ENCODE results near the gene COX8C. TPM values are rescaled to one million over a fixed set of nuclear protein-coding genes. Genes with fewer than 3 reads are reported as not detected.

Gene COX8C
- total and polyA plus RNA-seq, 9 of the 15 experiments (the other 6 are each of a cell fraction or from before 2014, with no cell fraction given), result not detected

DNA sequence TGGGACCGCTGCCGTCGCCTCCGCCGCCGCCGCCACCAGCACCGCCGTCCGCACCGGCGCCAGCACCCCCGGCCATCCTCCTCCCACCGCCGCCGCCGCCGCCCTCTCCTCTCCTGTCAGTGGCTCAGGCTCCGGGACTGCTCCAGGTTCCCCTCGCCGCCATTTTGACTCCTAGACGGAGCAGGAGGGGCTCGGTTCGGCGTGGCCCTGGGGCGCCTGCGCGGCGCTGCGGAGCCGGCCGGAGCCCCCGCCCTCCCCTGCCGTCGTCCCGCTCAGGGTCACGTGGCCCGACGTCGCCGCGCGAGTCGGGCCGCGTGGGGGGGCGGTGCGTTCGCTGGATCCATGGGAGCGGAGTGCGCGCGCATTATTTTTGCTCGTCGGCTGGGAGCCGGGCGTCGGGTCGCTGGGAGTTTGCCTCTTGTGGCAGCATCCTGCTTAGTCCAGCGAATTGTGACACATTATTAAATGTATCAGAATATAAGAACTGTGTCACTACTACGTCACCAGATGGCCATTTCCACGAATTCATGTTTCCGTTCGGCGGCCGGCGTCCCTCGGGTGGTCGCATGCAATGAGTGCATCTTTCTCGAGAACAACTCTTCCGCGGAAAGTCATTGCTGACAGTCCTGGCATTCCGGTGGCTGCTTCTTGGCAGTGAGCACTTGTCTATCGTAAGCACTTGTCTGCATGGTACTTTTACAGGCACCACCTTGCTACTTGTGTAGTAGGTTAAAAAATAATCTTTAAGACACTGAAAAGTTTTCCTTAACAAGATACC, 13.9 kb upstream of the COX8C start, which contains the start of gene BTBD7:
BTBD7 (minus strand) TSS at position 184 of the 778 bp plus-strand sequence. CDS start 36,985 bp downstream, outside the sequence.
- ChIA-PET CTCF (ENCODE audit: low intra/inter-chr PET ratio) (interaction anchor here (1.1 kb wide), 1 partner anchor 11 kb away, joined by 3 read pairs; no protein-coding TSS in a partner anchor), POLR2A (no interaction called here)
- BruUV-seq (replicated peaks), result TSS peak; percentile 87
- Histone ChIP-seq H2AFZ (ENCODE audit: low read depth, low read length) (peak within 1 kb of the TSS; percentile 97), H3K4me2 (ENCODE audit: insufficient read depth, low read length) (peak within 1 kb of the TSS; percentile 95), H3K9ac (ENCODE audit: insufficient read depth in 1 of 2, low read depth in 2 of 2, low read length in 2 of 2) (peak within 1 kb of the TSS; percentile 85 to 93), H3K27me3 (ENCODE audit: control insufficient read depth in 2 of 2, insufficient read depth in 2 of 2, low read length in 2 of 2) (no peaks in the 10 kb centered on the region), H3K27ac (ENCODE audit: extremely low read depth, low read depth, low read length) (peak within 1 kb of the TSS; percentile 88), H4K20me1 (replicated peaks; ENCODE audit: control insufficient read depth, insufficient read depth, low read length) (peaks cover 5% of the 10 kb centered on the region; the same call in 1 of the 2 replicates), H3K4me1 (replicated peaks in 1 of 2; ENCODE audit: control insufficient read depth in 2 of 2, insufficient read depth in 2 of 2, low read length in 2 of 2) (peaks cover 3 to 8% of the 10 kb centered on the region in 2 experiments; a peak in 4 of 5 replicates), H3K79me2 (ENCODE audit: control insufficient read depth, insufficient read depth, low read length) (peaks cover 58% of the 10 kb centered on the region), H3K36me3 (ENCODE audit: control insufficient read depth, insufficient read depth, low read length) (no peaks in the 10 kb centered on the region), H3K4me3 (peak within 1 kb of the TSS; percentile 86), H3K9me1 (ENCODE audit: control insufficient read depth, insufficient read depth, low read length) (no peaks in the 10 kb centered on the region), H3K9me3 (replicated peaks; ENCODE audit: control insufficient read depth, insufficient read depth, low read depth, low read length) (no peaks in the 10 kb centered on the region)
- under 1% methylated on average over 23 of the region's 74 CpGs for WGBS (ENCODE audit: insufficient coverage, low coverage, missing lambda C conversion rate)
- DNase-seq (ENCODE audit: extremely low read depth in 1 of 4, low spot score in 3 of 4) (peak; percentile 88 to 94 (median 90)), FAIRE-seq (peak; percentile 72), ATAC-seq (peak; percentile 92)
- intact Hi-C loops (cut with micrococcal nuclease), result loop anchor here (1.0 to 5.0 kb wide), 3 partner anchors 51 to 126 kb away; partner anchors contain the start of genes GON7 and UBR7
- in situ Hi-C loops (cut with MboI), result no loop called here
- TF ChIP-seq FOSL1 (tag; conservative IDR thresholded peaks at IDR 0.05), result peak; percentile 38; the same call in 1 of the 2 replicates
- TF ChIP-seq CBX1 (IDR thresholded peaks at IDR 0.05; ENCODE audit: low read depth), result no peak
- TF ChIP-seq SMC3 (conservative IDR thresholded peaks at IDR 0.05; ENCODE audit: insufficient read depth, low read depth, low read length), result no peak
- TF ChIP-seq TEAD1 (CRISPR knock-in tag; IDR thresholded peaks at IDR 0.05), result 0 out of 4 replicates have a peak, but pooled peaks of 1 of the 2 experiments have one; percentile 20
- TF ChIP-seq SMAD1 (IDR thresholded peaks at IDR 0.05; ENCODE audit: low read depth, low read length, partially characterized antibody), result no peak
- TF ChIP-seq ZBTB26 (CRISPR knock-in tag; IDR thresholded peaks at IDR 0.05), result no peak
- peak; percentile 58 for TF ChIP-seq CCNT2 (IDR thresholded peaks at IDR 0.05; ENCODE audit: borderline replicate concordance, extremely low read depth, insufficient read length, low read depth, low read length)
- TF ChIP-seq ATF3 (IDR thresholded peaks at IDR 0.05), result 0 out of 2 replicates have a peak, but pooled peaks have one; percentile 10
- no peak for TF ChIP-seq ATF3 (CRISPR knock-in tag; conservative IDR thresholded peaks at IDR 0.05)
- no peak for TF ChIP-seq NUFIP1 (IDR thresholded peaks at IDR 0.05; ENCODE audit: partially characterized antibody)
- TF ChIP-seq PRMT5 (CRISPR knock-in tag; IDR thresholded peaks at IDR 0.05), result no peak
- TF ChIP-seq, protein P1, sequence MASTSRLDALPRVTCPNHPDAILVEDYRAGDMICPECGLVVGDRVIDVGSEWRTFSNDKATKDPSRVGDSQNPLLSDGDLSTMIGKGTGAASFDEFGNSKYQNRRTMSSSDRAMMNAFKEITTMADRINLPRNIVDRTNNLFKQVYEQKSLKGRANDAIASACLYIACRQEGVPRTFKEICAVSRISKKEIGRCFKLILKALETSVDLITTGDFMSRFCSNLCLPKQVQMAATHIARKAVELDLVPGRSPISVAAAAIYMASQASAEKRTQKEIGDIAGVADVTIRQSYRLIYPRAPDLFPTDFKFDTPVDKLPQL (IDR thresholded peaks at IDR 0.05; ENCODE audit: extremely low read depth, insufficient read length), result no peak
- TF ChIP-seq RBFOX2 (IDR thresholded peaks at IDR 0.05; ENCODE audit: low read depth, low read length), result peak; percentile 92
- TF ChIP-seq ZNF263 (CRISPR knock-in tag; IDR thresholded peaks at IDR 0.05; ENCODE audit: borderline replicate concordance), result no peak
- no peak for TF ChIP-seq FOXJ3 (CRISPR knock-in tag; IDR thresholded peaks at IDR 0.05)
